ENCODE results near the gene PHF21A.
"Not testable (repeated sequence)": the region's sequence is repeated elsewhere in the genome, so short reads cannot be mapped to it uniquely, and the experiment has no call there.

The PHF21A gene

DNA sequence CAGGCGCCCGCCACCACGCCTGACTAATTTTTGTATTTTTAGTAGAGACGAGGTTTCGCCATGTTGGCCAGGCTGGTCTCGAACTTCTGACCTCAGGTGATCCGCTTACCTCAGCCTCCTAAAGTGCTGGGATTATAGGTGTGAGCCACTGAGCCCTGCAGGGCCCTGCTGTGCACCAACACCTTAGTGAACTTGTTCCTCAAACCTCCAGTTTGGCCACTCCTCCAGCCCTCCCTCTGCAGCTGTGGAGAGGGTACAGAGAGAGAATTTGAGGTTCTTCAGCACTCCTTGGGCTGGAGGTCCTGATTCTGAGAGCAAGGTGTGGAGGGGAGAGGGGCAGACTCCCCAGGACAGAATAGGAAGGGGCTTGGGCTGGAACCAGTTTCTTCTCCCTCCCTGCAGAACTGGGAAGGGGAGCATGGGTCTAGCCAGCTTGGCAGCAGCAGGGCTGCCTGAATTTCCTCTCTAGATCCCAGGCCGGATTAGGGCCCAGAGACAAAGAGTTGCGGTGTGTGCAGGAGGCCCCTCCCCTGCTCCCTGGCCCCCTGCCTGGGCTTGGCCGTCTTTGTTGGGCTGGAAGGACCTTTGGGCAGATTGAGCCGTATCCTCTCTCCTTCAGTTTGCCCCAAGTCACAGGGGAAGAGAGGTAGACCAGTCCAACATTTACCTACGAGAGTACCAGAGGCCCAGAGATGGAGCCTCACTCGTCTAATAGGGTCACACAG lies 201.3 kb downstream of the PHF21A start:
- DNase-seq: no peak

DNA sequence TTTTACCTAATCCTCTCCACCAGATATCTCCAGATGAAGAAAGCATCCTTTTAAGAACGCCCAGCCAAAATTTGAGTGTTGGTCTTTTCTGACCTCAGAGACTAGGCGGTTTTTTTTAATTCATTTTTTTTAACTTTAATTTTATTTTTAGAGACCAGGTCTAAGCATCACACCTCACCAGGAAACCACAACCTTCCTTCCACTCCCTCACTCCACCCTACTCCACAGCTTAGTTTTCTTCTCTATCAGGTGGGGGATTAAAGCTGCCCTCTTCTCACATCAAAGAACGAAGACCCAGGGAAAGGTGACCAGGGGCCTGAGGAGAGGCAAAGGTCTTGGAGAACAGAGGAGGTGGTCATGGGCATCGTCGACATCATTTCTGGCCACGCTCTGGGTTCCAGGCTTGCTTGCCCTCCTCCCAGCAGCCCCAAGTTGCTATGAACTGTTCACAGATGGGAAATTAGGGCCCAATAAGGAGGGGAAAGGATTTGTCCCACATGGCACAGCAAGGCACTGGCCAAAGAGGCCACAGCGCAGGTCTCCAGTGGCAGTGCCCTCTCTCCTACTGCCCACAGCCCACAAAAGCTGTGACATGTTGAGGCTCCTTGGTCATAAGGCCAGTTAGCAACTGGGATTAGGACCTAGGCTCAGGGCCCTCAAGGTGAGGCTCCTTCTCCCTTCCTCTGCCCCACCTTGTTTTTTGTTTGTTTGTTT lies 202.1 kb downstream of the PHF21A start:
- DNase-seq: no peak

DNA sequence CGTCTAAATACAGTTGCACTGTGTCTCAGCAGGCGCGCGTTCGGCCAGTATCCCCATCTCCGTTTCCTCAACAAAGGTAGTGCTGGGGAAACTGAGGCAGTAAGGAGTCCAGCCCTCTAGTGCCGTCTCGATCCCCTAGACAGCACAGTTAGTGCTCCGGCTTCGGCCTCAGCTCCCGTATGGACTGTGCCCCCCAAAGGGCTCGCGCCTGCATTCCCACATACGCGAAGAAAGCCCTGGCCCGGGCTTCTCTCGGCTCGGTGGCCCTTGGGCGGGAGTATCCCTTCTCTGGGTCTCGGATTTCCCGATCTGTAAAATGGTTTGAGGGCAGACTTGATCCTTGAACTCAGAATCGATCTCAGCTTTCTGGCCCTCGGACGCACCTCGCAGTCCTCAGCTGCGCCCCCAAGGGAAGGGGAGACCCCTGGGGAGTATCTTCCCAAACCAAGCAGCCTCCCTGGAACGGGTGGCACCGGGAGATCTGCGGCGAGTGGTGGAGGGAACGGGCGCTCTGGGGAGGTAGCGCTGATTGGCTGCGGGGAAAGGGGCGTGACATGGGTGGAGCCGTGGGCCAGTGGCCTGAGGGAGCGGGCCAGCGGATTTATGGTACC lies 202.8 kb downstream of the PHF21A start:
- peak; percentile 48 for DNase-seq

DNA sequence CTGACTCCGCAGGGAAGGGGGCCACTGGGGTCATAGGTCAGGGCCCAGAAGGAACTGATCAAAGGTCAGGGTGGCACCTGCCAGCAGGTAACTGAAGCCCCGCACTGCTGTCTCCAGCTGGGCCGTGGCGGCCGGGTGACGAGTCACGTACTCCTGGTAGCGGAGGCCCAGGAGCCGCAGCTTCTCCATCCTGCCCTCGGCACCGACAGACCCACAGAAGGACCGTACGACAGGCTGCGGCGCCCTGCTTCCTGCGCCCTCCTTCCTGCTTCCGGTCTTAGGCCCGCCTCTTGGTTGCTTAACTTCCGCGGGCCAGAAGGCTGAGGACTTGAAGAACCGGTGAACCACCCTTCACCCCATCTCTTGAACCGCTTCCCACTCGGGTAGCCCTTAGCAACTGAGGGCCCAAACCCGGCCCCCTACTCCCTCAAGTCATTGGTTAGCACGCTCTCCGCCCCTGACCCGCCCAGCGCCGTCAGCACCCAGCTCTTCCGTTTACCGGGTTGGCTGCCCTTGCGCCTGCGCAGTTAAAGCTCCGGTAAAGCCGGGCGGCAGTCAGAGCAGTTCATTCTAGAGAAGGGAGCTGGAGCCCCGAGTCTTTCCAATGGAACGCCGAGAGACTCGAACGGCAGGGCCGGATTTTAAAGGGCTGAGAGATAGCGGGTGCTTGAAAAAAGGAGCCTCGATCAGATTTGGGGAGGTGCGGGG lies 203.5 kb downstream of the PHF21A start, which contains the start of gene PEX16:
Gene PEX16 (minus strand): TSS at position 255 of the 708 bp plus-strand sequence. CDS start 66 bp downstream, at position 189.
- DNase-seq: peak; percentile 93

DNA sequence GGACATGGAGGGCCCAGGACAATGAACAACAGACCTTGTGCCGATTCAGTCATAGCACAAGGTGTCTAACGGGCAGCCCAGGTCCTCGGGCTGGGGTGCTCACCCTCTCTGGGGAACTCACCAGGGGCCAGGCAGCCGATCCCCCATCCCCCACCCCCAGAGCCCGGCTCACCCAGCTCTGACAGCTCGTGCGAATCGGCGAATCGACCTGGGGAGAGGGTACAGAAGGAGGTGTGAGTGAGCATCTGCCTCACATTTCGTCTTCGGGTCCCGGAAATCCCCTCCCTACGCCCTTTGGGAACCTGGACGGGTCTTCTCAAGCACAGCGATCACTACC lies 204.0 kb downstream of the PHF21A start:
- DNase-seq: no peak

DNA sequence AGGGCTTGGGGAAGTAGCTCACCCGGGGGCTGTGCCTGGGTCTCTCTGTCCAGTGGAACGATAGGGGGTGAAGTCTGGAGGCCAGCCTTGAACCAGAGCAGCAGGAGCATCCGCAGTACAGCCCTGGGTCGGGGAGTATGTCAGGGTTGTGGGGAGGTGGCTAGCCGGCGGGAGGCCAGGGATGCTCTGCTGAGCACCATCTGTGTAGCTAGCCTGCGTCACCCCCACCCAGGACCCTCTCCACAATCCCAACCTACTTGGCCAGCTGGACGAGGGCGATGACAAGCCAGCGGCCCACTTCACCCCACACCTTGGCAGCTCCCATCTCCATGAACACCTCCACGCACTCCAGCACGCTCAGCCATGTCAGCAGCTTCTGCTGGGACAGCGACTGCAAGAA lies 205.8 kb downstream of the PHF21A start:
- DNase-seq: no peak

DNA sequence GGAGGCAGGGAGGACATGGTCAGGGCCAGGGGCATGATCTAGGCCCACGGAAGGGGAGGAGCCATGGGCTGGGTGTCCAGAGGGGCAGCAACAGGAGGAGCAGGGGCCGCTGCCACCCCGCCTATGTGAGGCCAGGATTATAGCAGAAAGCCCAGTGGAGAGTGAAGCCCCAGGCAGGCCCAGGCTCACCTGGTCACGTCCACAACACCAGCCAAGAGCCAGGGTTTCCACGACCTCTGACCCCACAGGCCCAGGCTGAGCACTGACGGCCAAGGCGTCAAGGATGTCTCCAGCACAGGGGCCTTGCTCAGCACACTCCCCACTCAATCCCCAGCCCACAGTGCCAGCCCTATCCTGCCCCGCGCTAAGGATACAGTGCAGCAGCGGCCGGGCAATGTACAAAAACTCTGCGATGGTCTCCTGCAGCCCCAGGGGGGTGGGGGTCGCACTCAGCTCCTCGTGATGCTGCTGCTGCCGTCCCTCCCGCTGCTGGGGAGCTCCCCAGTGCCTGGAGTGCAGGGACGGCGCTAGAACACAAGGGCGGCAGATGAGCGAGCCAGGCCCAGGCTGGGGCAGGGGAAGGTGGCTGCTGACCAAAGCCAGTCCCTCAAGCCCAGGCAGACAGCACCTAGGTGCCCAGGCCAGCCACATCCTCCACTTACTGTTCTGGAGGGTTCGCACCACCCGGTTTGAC lies 207.2 kb downstream of the PHF21A start:
- no peak for DNase-seq

DNA sequence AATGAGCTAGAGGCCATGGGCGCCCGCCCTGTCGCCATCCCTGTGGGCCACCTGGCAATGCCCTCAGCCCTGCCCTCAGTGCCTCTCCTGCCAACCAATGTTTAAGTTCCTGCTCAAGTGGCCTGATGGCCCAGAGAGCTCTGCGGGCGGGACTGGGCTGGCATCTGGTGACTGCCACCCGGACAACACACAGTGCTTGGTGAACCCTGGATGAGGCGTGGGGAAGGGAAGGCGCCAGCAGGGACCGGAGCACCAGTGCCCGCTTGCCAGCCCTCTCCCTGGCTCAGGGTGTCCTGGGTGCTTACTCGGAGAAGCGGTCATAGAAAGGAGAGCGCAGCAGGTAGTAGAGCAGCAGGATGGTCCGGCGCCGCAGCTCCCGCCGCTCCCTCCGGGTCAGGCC lies 207.7 kb downstream of the PHF21A start:
- DNase-seq: no peak

DNA sequence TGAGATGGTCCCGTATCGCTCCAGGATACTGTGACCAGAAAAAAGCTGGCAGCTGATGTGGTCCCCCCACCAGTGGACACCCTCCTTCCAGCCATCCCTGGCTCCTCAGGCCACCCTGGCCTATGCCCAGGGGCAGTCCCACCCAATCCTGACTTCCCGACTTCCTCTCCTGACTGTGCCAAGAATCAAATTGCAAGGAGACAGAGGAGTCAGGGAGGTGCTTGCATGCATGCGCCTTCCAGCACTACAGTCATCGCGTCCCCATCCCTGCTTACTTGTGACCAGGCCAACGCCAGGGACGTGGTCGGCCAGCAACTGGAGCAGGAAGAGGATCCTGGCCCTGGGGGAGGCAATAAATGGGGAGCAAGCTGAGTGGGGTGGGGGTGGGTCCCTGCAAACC lies 210.6 kb downstream of the PHF21A start:
- no peak for DNase-seq

DNA sequence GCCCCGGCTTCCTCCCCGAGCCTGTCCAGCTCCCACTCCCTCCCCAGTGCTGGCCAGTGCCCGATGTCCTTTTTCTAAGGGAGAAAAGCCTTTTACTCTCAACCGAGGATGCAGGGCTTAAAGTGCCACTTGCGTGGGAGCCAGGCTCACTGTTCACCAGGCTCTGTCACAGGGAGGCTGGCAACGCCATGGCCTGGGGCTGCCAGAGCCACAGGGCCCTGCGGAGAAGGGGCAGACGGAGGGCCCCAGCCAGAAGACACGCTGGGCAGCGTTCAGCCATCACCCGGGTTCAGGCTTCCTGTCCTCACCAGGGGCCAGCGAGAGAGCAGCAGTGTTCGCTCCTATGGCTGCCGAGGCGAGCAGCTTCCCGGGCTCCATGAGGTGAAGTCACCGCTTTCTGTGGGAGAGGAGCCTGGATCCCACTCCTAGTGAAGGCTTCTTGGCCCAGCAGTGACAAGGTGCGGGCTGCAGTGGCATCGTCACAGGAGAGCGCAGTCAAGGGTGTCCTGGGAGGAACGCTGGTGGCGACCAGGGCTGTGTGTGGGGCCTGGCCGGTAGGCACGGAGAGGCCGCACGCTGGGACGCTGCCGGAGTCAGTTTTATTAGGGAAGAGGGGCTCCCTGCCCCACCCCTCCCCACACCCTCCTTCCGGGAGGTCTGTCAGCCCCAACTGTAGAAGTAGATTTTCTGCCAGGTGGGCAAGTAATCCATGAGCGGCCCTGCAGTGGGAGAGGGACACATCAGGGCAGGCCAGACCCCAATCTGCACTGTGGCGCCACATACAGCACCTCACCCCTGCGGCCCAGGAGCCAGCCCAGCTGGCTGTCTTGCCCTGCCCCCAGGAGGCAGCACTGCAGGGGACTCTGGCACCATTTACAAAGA lies 211.4 kb downstream of the PHF21A start:
- no peak for DNase-seq

DNA sequence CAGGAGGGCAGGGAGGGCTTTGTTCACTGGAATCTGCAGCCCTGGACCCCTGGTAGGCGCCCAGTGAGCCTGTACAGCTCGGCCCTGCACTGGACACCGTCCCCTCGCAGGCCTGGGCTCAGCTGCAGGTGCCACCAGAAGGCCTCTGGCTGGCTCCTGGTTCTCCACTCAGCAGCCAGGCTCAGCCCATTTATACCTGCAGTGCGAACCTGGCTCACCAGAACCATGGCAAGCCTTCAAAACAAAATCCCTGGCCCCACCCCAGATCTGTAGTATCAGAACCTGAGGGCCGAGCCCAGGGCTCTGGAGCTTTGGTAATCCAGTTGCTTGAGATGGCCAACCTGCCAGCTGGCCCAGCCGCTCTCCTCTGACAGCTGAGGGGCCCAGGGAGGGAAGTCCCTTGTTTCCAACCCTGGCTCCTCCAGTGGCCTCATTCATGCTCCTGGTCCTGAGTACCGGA lies 213.3 kb downstream of the PHF21A start:
- no peak for DNase-seq

DNA sequence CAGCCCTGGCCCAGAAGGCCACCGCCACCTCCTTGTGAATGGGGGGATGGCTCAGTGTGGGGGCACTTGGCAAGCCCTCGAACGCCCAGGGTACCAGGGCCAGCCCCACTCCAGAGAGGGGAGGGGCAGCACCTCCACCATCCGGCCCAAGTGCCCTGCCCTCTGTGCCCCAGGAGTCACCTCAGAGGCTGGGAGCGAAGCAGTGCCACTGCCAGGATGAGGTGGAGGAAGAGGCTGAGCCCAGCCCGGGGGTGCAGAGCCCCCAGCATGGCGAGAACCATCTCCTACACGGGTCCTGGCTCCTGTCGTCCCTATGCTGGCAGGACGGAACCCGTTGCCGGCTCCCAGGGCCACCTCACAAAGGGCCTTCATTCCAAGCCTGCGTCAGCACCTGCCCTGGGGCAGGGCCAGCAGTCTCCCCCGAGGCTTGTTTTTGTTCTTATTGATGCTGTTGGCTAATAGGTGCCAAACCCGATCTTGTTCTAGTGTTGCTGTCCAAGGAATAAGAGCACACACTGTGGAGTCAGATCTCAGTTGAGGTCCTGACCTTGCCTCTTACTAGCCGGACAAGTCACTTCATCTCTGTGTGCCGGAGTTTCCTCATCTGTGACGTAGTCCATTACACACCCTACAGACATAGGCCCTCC lies 214.2 kb downstream of the PHF21A start, which contains the start of gene FREY1:
Gene FREY1 (minus strand): TSS at position 307 of the 647 bp plus-strand sequence. CDS start 26 bp downstream, at position 281.
- DNase-seq: no peak

DNA sequence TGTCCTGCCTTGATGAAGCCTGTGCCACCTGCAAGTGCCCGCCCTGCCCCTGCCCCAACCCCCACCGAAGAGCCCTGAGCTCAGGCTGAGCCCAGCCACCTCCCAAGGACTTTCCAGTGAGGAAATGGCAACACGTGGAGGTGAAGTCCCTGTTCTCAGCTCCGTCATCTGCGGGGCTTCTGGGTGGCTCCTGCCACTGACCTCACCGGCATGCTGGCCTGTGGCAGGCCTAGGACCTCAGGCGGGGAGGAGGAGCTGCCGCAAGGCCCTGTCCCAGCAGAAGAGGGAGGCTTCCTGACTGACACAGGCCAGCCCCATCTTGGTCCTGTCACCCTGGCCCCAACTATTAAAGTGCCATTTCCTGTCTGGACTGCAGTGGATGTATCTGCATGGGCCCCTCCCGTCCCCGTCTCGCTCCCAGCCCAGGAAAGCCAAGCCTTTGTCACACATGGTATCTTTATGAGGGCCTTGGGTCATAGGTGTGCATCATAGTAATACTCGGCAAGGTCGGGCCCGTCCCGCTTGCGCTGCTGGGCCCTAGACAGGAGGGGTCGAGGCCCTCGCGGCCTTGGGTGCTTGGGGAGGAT lies 215.1 kb downstream of the PHF21A start:
- no peak for DNase-seq

DNA sequence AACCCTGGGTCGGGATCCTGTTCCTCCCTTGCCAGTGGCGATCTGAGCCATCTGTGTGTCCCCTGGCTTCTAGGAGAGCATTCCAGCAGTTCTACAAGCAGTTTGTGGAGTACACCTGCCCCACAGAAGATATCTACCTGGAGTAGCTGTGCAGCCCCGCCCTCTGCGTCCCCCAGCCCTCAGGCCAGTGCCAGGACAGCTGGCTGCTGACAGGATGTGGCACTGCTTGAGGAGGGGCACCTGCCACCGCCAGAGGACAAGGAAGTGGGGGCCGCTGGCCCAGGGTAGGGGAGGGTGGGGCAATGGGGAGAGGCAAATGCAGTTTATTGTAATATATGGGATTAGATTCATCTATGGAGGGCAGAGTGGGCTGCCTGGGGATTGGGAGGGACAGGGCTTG lies 215.7 kb downstream of the PHF21A start:
- not testable (repeated sequence) for DNase-seq

DNA sequence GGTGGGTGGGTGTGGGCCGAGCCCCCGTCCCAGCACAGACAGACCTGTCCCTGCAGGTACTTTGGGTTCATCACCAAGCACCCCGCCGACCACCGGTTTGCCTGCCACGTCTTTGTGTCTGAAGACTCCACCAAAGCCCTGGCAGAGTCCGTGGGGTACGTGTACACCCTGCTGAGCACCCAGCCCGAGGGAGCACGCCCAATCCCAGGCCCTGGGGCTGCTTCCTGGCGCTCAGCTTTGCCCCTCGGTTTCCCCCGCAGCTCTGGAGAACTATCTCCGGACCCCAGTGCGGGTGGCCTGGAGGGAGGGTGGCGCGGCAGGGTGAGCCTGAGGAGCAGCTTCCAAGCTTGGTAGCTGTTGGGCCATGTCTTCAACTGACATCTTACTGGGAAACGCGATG lies 216.2 kb downstream of the PHF21A start:
- no peak for DNase-seq

DNA sequence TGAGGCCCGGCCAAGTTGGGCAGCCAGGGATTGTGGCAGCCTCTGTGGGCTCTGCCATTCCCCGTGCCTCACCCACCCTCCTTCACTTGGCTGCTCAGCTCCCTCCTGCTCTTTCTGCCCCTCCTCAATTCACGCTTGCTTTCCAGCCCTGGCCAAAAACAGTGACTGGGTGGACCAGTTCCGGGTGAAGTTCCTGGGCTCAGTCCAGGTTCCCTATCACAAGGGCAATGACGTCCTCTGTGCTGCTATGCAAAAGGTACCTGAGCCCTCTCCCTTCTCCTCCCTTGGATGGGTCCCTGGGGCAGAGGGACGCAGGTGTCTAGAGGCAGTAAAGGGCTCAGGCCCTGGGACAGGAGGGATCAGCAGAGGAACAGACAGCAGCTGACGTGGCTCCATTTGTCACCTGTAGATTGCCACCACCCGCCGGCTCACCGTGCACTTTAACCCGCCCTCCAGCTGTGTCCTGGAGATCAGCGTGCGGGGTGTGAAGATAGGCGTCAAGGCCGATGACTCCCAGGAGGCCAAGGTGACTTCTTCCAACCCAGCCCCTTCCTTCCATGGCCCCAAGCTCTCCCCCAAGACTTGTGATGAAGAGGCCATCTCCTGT lies 216.8 kb downstream of the PHF21A start:
- no peak for DNase-seq

DNA sequence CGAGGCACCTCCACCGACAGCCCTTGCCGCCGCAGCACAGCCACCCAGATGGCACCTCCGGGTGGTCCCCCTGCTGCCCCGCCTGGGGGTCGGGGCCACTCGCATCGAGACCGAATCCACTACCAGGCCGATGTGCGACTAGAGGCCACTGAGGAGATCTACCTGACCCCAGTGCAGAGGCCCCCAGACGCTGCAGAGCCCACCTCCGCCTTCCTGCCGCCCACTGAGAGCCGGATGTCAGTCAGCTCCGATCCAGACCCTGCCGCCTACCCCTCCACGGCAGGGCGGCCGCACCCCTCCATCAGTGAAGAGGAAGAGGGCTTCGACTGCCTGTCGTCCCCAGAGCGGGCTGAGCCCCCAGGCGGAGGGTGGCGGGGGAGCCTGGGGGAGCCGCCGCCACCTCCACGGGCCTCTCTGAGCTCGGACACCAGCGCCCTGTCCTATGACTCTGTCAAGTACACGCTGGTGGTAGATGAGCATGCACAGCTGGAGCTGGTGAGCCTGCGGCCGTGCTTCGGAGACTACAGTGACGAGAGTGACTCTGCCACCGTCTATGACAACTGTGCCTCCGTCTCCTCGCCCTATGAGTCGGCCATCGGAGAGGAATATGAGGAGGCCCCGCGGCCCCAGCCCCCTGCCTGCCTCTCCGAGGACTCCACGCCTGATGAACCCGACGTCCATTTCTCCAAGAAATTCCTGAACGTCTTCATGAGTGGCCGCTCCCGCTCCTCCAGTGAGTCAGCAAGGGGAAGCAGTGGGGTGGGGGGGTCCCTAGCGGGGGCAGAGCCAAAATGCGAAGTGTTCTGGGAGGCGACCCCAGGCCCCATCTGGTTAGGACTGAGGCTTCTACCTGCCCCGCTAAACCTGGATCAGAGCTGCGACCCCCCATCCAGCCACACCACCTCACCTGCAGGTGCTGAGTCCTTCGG lies 218.5 kb downstream of the PHF21A start:
- DNase-seq: no peak

DNA sequence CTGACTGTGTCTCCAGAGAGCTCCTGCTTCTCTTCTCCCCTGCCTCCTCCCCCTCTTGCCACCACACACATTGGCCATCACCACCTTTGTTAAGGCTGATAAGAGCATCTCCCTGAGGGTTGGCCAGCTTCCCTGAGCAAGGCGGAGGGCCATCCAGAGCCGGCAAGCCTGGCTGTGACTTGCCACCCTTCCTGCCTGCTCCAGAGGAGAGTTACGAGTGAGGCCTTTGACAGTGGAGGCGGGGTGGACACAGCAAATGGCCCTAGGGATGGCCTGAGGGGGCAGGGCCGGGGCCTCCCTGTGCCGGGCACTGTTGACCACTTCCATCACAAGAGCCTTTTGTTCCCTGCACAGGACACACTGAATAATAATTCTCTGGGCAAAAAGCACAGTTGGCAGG lies 219.6 kb downstream of the PHF21A start:
- DNase-seq: no peak
